ENCODE data around the gene MAST4.

GRCh38 chr5:67178966-67179365, 582.8 kb downstream of the MAST4 start:
- TF ChIP-seq CTCF (IDR thresholded peaks at IDR 0.05) (no peak), POLR2A (IDR thresholded peaks at IDR 0.05) (no peak)

Measured in esophagus squamous epithelium (tissue), 4 donors.